CD4-positive, alpha-beta T cell treated with Interleukin-17A for 4 hours (primary cell): ENCODE results near the gene ZNF366.
"Not testable (repeated sequence)": the region's sequence is repeated elsewhere in the genome, so short reads cannot be mapped to it uniquely, and the experiment has no call there.

Source experiments
- DNase-seq: peaks from one replicate; pipeline ENCODE4 v3.0.0-alpha.2; 2020; ENCODE audit warnings: mixed read lengths

The ZNF366 gene

GRCh38 chr5:72436796-72437471, 70.3 kb downstream of the ZNF366 start:
- no peak for DNase-seq

- DNase-seq: no peak
Measured at GRCh38 chr5:72434781-72435437, 72.3 kb downstream of the ZNF366 start.

GRCh38 chr5:72434056-72434780, 73.0 kb downstream of the ZNF366 start:
- DNase-seq: no peak

- DNase-seq: no peak
Measured at GRCh38 chr5:72433522-72433921, 73.7 kb downstream of the ZNF366 start.

GRCh38 chr5:72428669-72429068, 78.5 kb downstream of the ZNF366 start:
- DNase-seq: no peak

GRCh38 chr5:72427488-72428437, 79.4 kb downstream of the ZNF366 start:
- no peak for DNase-seq

- DNase-seq: no peak
Measured at GRCh38 chr5:72427016-72427415, 80.2 kb downstream of the ZNF366 start.

GRCh38 chr5:72426019-72426418, 81.2 kb downstream of the ZNF366 start:
- DNase-seq: no peak

- DNase-seq: no peak
Measured at GRCh38 chr5:72418271-72418670, 88.9 kb downstream of the ZNF366 start.

- DNase-seq: no peak
Measured at GRCh38 chr5:72417333-72418062, 89.7 kb downstream of the ZNF366 start.

GRCh38 chr5:72415616-72416325, 91.4 kb downstream of the ZNF366 start:
- no peak for DNase-seq

GRCh38 chr5:72412283-72413055, 94.7 kb downstream of the ZNF366 start:
- DNase-seq: no peak

GRCh38 chr5:72410688-72411295, 96.4 kb downstream of the ZNF366 start:
- no peak for DNase-seq

- DNase-seq: no peak
Measured at GRCh38 chr5:72408603-72409002, 98.6 kb downstream of the ZNF366 start.

- DNase-seq: no peak
Measured at GRCh38 chr5:72408127-72408526, 99.1 kb downstream of the ZNF366 start.

- DNase-seq: no peak
Measured at GRCh38 chr5:72407541-72407940, 99.7 kb downstream of the ZNF366 start.

- no peak for DNase-seq
Measured at GRCh38 chr5:72407078-72407477, 100.1 kb downstream of the ZNF366 start.

- not testable (repeated sequence) for DNase-seq
Measured at GRCh38 chr5:72404771-72405170, 102.4 kb downstream of the ZNF366 start.

- no peak for DNase-seq
Measured at GRCh38 chr5:72402959-72403628, 104.1 kb downstream of the ZNF366 start.
